HEK293T (cell line): ENCODE results near the gene ICA1.
"Not testable (repeated sequence)": the region's sequence is repeated elsewhere in the genome, so short reads cannot be mapped to it uniquely, and the experiment has no call there.

Experiments
- CTCF ChIA-PET: fragments of 350-600 bp; formaldehyde crosslinking; extraction: SDS; loops from one replicate; lab custom pipeline; 2021; ENCODE audit warnings: antibody characterized with exemption, inconsistent platforms; lab: Yijun Ruan, JAX
- POLR2A ChIA-PET: fragments of 350-600 bp; formaldehyde crosslinking; extraction: SDS; loops from one replicate; lab custom pipeline; 2020; ENCODE audit warnings: antibody characterized with exemption, inconsistent platforms; lab: Yijun Ruan, JAX
- DNase-seq: peaks from one replicate; pipeline ENCODE4 v3.0.0; 2012; ENCODE audit warnings: mixed read lengths; ENCODE audit errors: extremely low spot score
- ARNT ChIP-seq: fragments of 450-650 bp; IDR thresholded peaks from 2 replicates; pipeline ENCODE4 v1.6.1; 2017; ENCODE audit warnings: mild to moderate bottlenecking
- BHLHE40 ChIP-seq: fragments of 450-650 bp; IDR thresholded peaks from 2 replicates; pipeline ENCODE4 v1.6.1; 2016; ENCODE audit warnings: mild to moderate bottlenecking, moderate library complexity, borderline replicate concordance
- CTBP1 ChIP-seq: fragments of 450-650 bp; IDR thresholded peaks from 2 replicates; pipeline ENCODE4 v1.6.1; 2016; ENCODE audit warnings: borderline replicate concordance
- ELF4 ChIP-seq: fragments of 450-650 bp; IDR thresholded peaks from 2 replicates; pipeline ENCODE4 v1.6.1; 2017; ENCODE audit warnings: antibody characterized with exemption
- FOXA1 ChIP-seq: fragments of 450-650 bp; IDR thresholded peaks from 2 replicates; pipeline ENCODE4 v1.6.1; 2016; ENCODE audit warnings: mild to moderate bottlenecking
- FOXK2 ChIP-seq: fragments of 450-650 bp; IDR thresholded peaks from 2 replicates; pipeline ENCODE4 v1.6.1; 2016; ENCODE audit warnings: mild to moderate bottlenecking
- FOXM1 ChIP-seq: fragments of 450-650 bp; IDR thresholded peaks from 2 replicates; pipeline ENCODE4 v1.6.1; 2017; ENCODE audit warnings: mild to moderate bottlenecking, borderline replicate concordance
- HDGF ChIP-seq: fragments of 450-650 bp; IDR thresholded peaks from 2 replicates; pipeline ENCODE4 v1.6.1; 2017; ENCODE audit warnings: antibody characterized with exemption, borderline replicate concordance
- L3MBTL2 ChIP-seq: fragments of 450-650 bp; conservative IDR thresholded peaks from 2 replicates; pipeline ENCODE4 v1.6.1; 2016; ENCODE audit warnings: mild to moderate bottlenecking
- LEF1 ChIP-seq: fragments of 450-650 bp; IDR thresholded peaks from 2 replicates; pipeline ENCODE4 v1.6.1; 2017; ENCODE audit warnings: mild to moderate bottlenecking, borderline replicate concordance
- NFRKB ChIP-seq: fragments of 450-650 bp; IDR thresholded peaks from 2 replicates; pipeline ENCODE4 v1.6.1; 2016; ENCODE audit warnings: mild to moderate bottlenecking, moderate library complexity
- PKNOX1 ChIP-seq: fragments of 450-650 bp; IDR thresholded peaks from 2 replicates; pipeline ENCODE4 v1.6.1; 2016
- SP1 ChIP-seq: fragments of 450-650 bp; IDR thresholded peaks from 2 replicates; pipeline ENCODE4 v1.6.1; 2017
- SUZ12 ChIP-seq: fragments of 450-650 bp; IDR thresholded peaks from 2 replicates; pipeline ENCODE4 v1.6.1; 2016; ENCODE audit warnings: mild to moderate bottlenecking
- TARDBP ChIP-seq: fragments of 450-650 bp; IDR thresholded peaks from 2 replicates; pipeline ENCODE4 v1.6.1; 2016
- ZNF384 ChIP-seq: fragments of 450-650 bp; IDR thresholded peaks from 2 replicates; pipeline ENCODE4 v1.6.1; 2016

Gene ICA1

GRCh38 chr7:8249121-8249520 lies 12.8 kb downstream of the ICA1 start:
- POLR2A ChIA-PET, result no interaction called here
- TF ChIP-seq FOXA1 (no peak), TARDBP (no peak)
- CTCF ChIA-PET, result no interaction called here
- DNase-seq, result no peak

- ChIA-PET POLR2A (no interaction called here), CTCF (no interaction called here)
- DNase-seq, result no peak
- TF ChIP-seq HDGF, result no peak
- TF ChIP-seq FOXM1, result no peak
- no peak for TF ChIP-seq CTBP1
- TF ChIP-seq L3MBTL2, result no peak
- no peak for TF ChIP-seq ARNT
- no peak for TF ChIP-seq PKNOX1
- no peak for TF ChIP-seq TARDBP
- TF ChIP-seq SUZ12, result no peak
- TF ChIP-seq FOXA1, result no peak
- no peak for TF ChIP-seq ZNF384
- no peak for TF ChIP-seq SP1
- TF ChIP-seq ELF4, result no peak
- no peak for TF ChIP-seq LEF1
- no peak for TF ChIP-seq NFRKB
- no peak for TF ChIP-seq BHLHE40
- no peak for TF ChIP-seq FOXK2
Measured at GRCh38 chr7:8246020-8246419, 15.9 kb downstream of the ICA1 start.

- POLR2A ChIA-PET, result not testable (repeated sequence)
Measured at GRCh38 chr7:8245032-8245431, 16.9 kb downstream of the ICA1 start.

GRCh38 chr7:8243059-8243458 lies 18.9 kb downstream of the ICA1 start:
- POLR2A ChIA-PET, CTCF ChIA-PET: not testable (repeated sequence)

More at GRCh38 chr7:8245032-8245431, 16.9 kb downstream of the ICA1 start:
- DNase-seq, CTCF ChIA-PET: not testable (repeated sequence)

GRCh38 chr7:8239702-8240362 lies 22.1 kb downstream of the ICA1 start:
- CTCF ChIA-PET, result interaction anchor here (0.6 kb wide), 1 partner anchor 24 kb away, joined by 4 read pairs; no protein-coding TSS in a partner anchor
- DNase-seq, POLR2A ChIA-PET: not testable (repeated sequence)

More at GRCh38 chr7:8243059-8243458, 18.9 kb downstream of the ICA1 start:
- DNase-seq, result not testable (repeated sequence)

GRCh38 chr7:8236780-8237407 lies 25.1 kb downstream of the ICA1 start:
- POLR2A ChIA-PET, result no interaction called here
- TF ChIP-seq L3MBTL2, result no peak
- TF ChIP-seq BHLHE40, result no peak
- no peak for TF ChIP-seq LEF1
- no peak for TF ChIP-seq ARNT
- TF ChIP-seq HDGF, result no peak
- no peak for TF ChIP-seq FOXM1
- TF ChIP-seq FOXK2, result no peak
- no peak for TF ChIP-seq NFRKB
- TF ChIP-seq CTBP1, result no peak
- TF ChIP-seq FOXA1, result no peak
- no peak for TF ChIP-seq ELF4
- TF ChIP-seq TARDBP, result no peak
- no peak for TF ChIP-seq PKNOX1
- TF ChIP-seq SUZ12, result no peak
- no peak for TF ChIP-seq ZNF384
- TF ChIP-seq SP1, result no peak
- CTCF ChIA-PET, result no interaction called here
- DNase-seq, result no peak

- TF ChIP-seq SP1 (no peak), ELF4 (no peak), SUZ12 (no peak), BHLHE40 (no peak), ARNT (no peak), PKNOX1 (no peak), FOXA1 (no peak), TARDBP (no peak), ZNF384 (no peak), FOXM1 (no peak), HDGF (no peak), NFRKB (no peak), L3MBTL2 (no peak), CTBP1 (no peak), FOXK2 (no peak), LEF1 (no peak)
- DNase-seq, result no peak
- CTCF ChIA-PET, result no interaction called here
- POLR2A ChIA-PET, result no interaction called here
Measured at GRCh38 chr7:8232999-8233847, 28.7 kb downstream of the ICA1 start.
